ENCODE measurements around the gene GNG7. TPM values are rescaled to one million over a fixed set of nuclear protein-coding genes. Genes with fewer than 3 reads are reported as not detected.
A peak's percentile ranks its signal among the peaks of the same experiment; 100 is the strongest.

GNG7 gene
- total RNA-seq, 1 donor: 0.72 TPM

GRCh38 chr19:2488405-2488941 lies 214.0 kb downstream of the GNG7 start:
- no peaks in the 10 kb centered on the region for H4K20me1 ChIP-seq (ENCODE audit: insufficient read depth, low read length)
- no peaks in the 10 kb centered on the region for H3K27me3 ChIP-seq (ENCODE audit: insufficient read depth, low read length)
- H2AFZ ChIP-seq (ENCODE audit: low read length): peak overlapping the region; percentile 65
- TF ChIP-seq CTCF (IDR thresholded peaks at IDR 0.05; ENCODE audit: extremely low read depth, low read depth, low read length): no peak
- H3K36me3 ChIP-seq (ENCODE audit: insufficient read depth, low read length): no peaks in the 10 kb centered on the region
- no peaks in the 10 kb centered on the region for H3K79me2 ChIP-seq (ENCODE audit: insufficient read depth, low read length)
- H3K4me2 ChIP-seq (ENCODE audit: insufficient read depth, low read length): peak overlapping the region; percentile 67
- H3K27ac ChIP-seq (ENCODE audit: low read depth, low read length): no peak overlapping the region
- peaks cover 3% of the 10 kb centered on the region for H3K9me3 ChIP-seq (ENCODE audit: low read depth, low read length)
- DNase-seq (ENCODE audit: insufficient read length, low spot score, missing footprints): no peak
- peaks cover 18% of the 10 kb centered on the region for H3K4me1 ChIP-seq (ENCODE audit: insufficient read depth, low read length)
- H3K4me3 ChIP-seq (ENCODE audit: insufficient read depth, low read length): peak overlapping the region; percentile 58

GRCh38 chr19:2487842-2488241 lies 214.7 kb downstream of the GNG7 start:
- Histone ChIP-seq H3K9me3 (ENCODE audit: low read depth, low read length) (peaks cover 5% of the 10 kb centered on the region), H4K20me1 (ENCODE audit: insufficient read depth, low read length) (no peaks in the 10 kb centered on the region), H3K79me2 (ENCODE audit: insufficient read depth, low read length) (no peaks in the 10 kb centered on the region), H3K4me3 (ENCODE audit: insufficient read depth, low read length) (no peak overlapping the region), H2AFZ (ENCODE audit: low read length) (no peak overlapping the region), H3K4me1 (ENCODE audit: insufficient read depth, low read length) (peaks cover 18% of the 10 kb centered on the region), H3K27me3 (ENCODE audit: insufficient read depth, low read length) (no peaks in the 10 kb centered on the region), H3K36me3 (ENCODE audit: insufficient read depth, low read length) (no peaks in the 10 kb centered on the region), H3K4me2 (ENCODE audit: insufficient read depth, low read length) (no peak overlapping the region), H3K27ac (ENCODE audit: low read depth, low read length) (no peak overlapping the region)
- TF ChIP-seq CTCF (IDR thresholded peaks at IDR 0.05; ENCODE audit: extremely low read depth, low read depth, low read length): no peak
- peak; percentile 57 for DNase-seq (ENCODE audit: insufficient read length, low spot score, missing footprints)

- Histone ChIP-seq H3K79me2 (ENCODE audit: insufficient read depth, low read length) (no peaks in the 10 kb centered on the region), H3K27ac (ENCODE audit: low read depth, low read length) (no peak overlapping the region), H3K36me3 (ENCODE audit: insufficient read depth, low read length) (no peaks in the 10 kb centered on the region), H2AFZ (ENCODE audit: low read length) (no peak overlapping the region), H3K4me3 (ENCODE audit: insufficient read depth, low read length) (no peak overlapping the region), H3K4me1 (ENCODE audit: insufficient read depth, low read length) (peaks cover 18% of the 10 kb centered on the region), H3K27me3 (ENCODE audit: insufficient read depth, low read length) (no peaks in the 10 kb centered on the region), H4K20me1 (ENCODE audit: insufficient read depth, low read length) (no peaks in the 10 kb centered on the region), H3K9me3 (ENCODE audit: low read depth, low read length) (peaks cover 7% of the 10 kb centered on the region), H3K4me2 (ENCODE audit: insufficient read depth, low read length) (no peak overlapping the region)
- peak; percentile 60 for DNase-seq (ENCODE audit: insufficient read length, low spot score, missing footprints)
- TF ChIP-seq CTCF (IDR thresholded peaks at IDR 0.05; ENCODE audit: extremely low read depth, low read depth, low read length): no peak
These were observed 215.4 kb downstream of the GNG7 start for GRCh38 chr19:2487090-2487489.

GRCh38 chr19:2485428-2485827 lies 217.1 kb downstream of the GNG7 start:
- no peak overlapping the region for H3K4me2 ChIP-seq (ENCODE audit: insufficient read depth, low read length)
- no peak overlapping the region for H2AFZ ChIP-seq (ENCODE audit: low read length)
- no peak overlapping the region for H3K27ac ChIP-seq (ENCODE audit: low read depth, low read length)
- no peaks in the 10 kb centered on the region for H3K27me3 ChIP-seq (ENCODE audit: insufficient read depth, low read length)
- peak; percentile 67 for DNase-seq (ENCODE audit: insufficient read length, low spot score, missing footprints)
- no peaks in the 10 kb centered on the region for H3K36me3 ChIP-seq (ENCODE audit: insufficient read depth, low read length)
- no peaks in the 10 kb centered on the region for H3K79me2 ChIP-seq (ENCODE audit: insufficient read depth, low read length)
- no peaks in the 10 kb centered on the region for H4K20me1 ChIP-seq (ENCODE audit: insufficient read depth, low read length)
- H3K9me3 ChIP-seq (ENCODE audit: low read depth, low read length): peaks cover 7% of the 10 kb centered on the region
- peaks cover 9% of the 10 kb centered on the region for H3K4me1 ChIP-seq (ENCODE audit: insufficient read depth, low read length)
- no peak overlapping the region for H3K4me3 ChIP-seq (ENCODE audit: insufficient read depth, low read length)
- no peak for TF ChIP-seq CTCF (IDR thresholded peaks at IDR 0.05; ENCODE audit: extremely low read depth, low read depth, low read length)

Measured in osteoblast (primary cell).